ENCODE results near the gene FYCO1. TPM values are rescaled to one million over a fixed set of nuclear protein-coding genes. Genes with fewer than 3 reads are reported as not detected.

The FYCO1 gene
- total and polyA plus RNA-seq, 2 of the 8 experiments (the other 6 are each of a cell fraction or from before 2014, with no cell fraction given), result 4.8 to 10.8 TPM

- no peak for TF ChIP-seq CTBP2 (IDR thresholded peaks at IDR 0.05; ENCODE audit: borderline replicate concordance, insufficient read depth, insufficient read length, low read length)
- TF ChIP-seq POU5F1 (IDR thresholded peaks at IDR 0.05; ENCODE audit: low read depth, low read length), result no peak
- TF ChIP-seq KDM5A (IDR thresholded peaks at IDR 0.05; ENCODE audit: low read length), result no peak
- TF ChIP-seq ATF2 (IDR thresholded peaks at IDR 0.05; ENCODE audit: low read length), result no peak
- TF ChIP-seq ZNF274 (IDR thresholded peaks at IDR 0.05; ENCODE audit: borderline replicate concordance, extremely low read depth, low read length), result no peak
These were observed 26.9 kb downstream of the FYCO1 start (continued) for GRCh38 chr3:45968706-45969105.
